HG02943 (cell line): ENCODE measurements around the gene CAB39L.

ENCODE experiments used
- ATAC-seq: cut with Tn5 transposase; IDR thresholded peaks from one replicate; pipeline ENCODE4 v1.9.1; 2021; ENCODE audit warnings: mild to moderate bottlenecking, low read depth, moderate library complexity; ENCODE audit not compliant: unreplicated experiment

Gene CAB39L

DNA sequence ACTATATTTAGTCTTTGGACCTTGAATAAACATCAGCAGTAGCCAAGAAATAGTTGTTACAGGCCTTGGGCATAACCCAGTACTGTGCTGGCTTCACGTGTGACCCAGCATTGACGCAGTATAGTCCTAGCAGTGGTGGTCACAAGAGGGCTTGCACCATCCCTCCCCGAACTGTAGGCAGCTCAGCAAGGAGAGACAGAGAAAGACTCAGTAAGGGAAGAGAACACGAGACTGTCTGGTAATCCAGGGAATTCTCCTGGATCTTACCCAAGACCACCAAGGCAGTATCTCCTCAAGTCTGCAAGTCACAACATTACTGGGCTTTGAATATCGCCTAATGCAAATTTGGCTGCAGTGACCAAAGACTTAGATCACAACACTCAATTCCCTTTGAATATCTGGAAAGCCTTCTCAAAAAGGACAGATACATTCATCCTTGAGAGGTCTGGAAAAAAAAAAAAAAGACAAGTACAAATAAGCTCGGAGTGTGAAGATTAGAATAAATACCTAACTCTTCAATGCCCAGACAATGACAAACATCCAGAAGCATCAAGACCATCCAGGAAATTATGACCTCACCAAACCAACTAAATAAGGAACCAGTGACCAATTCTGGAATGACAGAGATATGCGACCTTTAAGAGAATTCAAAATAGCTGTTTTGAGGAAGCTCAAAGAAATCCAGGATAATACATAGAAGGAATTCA is 39.7 kb downstream of the CAB39L start:
- no peak for ATAC-seq

DNA sequence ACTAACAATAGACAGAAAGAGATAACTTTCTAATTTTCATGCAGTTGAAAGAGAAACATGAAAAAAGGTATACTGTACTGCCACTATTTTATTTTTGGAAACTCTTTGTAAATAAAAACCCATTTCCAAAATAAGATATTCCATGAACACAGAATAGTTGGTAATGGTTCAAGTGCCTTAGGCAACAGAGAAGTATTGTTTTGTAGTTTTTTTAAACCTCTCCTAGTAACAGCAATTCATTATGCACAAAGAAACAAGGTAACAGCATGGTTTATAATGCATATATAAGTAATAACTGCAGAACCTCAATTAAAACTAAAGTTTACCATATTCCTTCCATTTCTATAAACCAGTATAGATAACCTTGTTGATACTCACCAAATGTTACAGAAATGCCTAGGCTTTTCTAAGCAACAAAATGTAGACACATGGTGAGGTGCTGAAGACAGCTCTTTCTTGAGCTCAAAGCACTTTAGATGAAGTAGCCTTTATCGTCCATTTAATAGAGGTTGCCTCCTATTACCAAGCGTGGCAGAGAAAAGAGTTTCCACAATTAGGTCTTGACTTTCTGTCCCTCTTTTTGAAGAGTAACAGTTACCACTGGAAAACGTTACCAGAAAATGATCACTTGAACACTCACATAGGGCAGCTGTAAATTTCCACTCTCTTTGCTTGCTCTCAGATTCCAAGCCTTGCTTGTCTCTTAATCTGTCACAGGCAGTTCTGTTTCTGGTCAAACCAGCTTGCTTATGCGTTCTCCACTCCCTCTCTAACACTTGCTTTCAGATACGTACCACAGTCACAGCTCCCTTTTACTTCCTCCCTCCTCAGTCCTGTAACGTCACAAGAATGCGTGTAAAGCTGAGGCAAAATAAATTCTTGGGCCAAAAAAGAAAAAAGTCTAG is 42.9 kb downstream of the CAB39L start:
- ATAC-seq: no peak

DNA sequence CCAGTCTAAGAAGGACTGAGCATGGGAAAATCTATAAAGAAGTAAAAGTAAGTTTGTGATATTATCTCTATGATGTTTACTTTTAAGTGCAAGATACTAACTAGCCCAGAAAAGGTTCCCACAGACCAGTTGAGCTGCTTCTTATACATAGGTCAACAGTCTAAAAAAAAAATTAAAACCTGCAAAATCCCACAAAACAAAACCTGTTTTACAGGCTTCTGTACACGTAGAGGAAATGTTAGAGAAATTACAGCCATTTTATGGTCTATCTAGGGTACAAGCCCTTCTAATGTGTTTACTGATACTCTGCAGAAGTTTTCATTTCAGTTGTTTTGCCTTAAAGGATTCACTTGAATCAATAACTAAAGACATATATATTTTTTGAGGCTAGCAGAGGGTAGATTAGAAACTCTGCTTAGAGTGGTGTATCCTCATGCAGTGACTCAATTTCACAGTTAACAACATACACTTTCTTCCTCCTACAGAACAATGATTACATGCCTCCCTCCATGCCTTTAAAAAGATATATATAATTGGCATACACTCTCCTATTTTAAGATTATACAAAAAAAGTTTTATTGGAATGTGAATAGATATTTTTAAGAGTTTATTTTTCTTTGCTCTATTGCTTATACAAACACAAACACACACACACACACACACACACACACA is 43.9 kb downstream of the CAB39L start:
- ATAC-seq: no peak

DNA sequence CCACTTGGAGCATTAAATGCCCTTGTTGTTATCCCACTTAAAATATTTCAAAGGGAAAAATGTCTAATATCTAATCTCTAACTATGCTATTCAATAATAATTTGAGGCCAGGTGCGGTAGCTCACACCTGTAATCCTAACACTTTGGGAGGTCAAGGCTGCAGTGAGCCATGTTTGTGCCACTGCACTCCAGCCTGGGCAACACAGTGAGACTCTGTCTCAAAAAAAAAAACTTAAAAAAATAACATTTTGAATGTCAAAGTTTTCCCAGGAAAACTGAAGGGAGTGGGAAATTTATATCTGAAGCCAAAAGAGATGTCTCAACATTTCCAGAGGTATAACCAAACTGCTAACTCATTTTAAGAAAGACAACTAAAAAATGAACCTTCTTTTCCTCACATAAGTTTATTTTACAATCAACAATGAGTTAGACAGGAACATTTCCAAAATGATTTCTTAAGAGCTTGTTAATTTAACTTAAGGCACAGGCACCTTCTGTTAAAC is 47.9 kb downstream of the CAB39L start:
- no peak for ATAC-seq

DNA sequence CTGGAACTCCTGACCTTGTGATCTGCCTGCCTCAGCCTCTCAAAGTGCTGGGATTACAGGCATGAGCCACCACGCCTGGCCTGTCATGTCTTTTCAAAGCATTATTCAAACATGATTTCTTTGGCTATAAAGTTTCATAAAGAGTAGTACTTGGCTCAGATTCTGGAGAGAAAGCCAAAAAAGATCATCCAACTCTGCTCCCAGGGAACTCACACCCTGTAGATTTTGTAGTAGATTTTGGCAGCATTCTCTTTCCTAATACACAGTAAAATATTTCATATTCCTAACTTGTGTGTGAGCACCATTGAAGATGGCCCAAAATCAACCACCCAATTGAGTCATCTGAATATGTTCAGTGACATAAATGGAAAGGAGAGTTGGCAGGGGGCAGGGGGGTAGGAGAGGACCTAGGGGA is 48.4 kb downstream of the CAB39L start:
- ATAC-seq: no peak

DNA sequence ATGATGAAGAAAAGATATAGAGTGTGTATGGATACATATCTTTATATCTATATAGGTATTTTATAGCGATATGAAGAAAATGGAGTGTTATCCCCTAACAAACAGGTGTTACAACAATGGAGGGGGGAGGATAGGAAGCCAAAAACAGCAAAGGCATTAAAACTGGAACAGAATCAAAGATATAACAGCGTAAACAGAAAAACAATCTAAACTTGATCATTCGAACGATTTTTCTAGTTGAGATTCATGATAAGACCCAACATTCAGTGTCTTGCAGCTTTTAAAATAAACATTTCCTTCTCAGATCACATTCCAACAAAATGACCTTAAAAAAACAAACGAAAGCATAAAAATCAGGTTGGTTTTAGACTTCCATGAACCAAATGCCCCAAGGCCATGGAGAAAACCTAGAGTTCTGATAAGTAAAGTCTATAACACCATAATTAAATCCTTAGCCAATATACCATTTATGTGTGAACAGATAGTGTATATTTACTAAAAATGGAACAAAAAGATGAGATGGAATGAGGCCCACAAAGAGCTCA is 55.7 kb downstream of the CAB39L start:
- no peak for ATAC-seq

DNA sequence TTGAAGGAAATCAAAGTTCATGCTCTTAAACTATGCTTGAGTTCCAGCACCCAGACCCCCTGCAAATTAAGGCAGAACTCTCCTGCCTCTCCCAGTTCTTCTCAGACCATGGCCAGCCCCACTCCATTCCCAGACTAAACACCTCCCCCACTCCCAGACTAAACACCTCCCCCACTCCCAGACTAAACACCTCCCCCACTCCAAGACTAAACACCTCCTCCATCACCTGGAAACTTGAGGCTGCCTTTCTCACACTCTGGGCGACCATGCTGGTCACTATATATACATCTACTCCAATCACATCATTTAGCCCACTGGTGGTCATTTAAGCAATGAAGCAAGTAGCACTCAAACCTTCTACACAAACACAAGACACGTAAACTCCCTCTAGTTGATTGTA is 57.2 kb downstream of the CAB39L start:
- no peak for ATAC-seq

DNA sequence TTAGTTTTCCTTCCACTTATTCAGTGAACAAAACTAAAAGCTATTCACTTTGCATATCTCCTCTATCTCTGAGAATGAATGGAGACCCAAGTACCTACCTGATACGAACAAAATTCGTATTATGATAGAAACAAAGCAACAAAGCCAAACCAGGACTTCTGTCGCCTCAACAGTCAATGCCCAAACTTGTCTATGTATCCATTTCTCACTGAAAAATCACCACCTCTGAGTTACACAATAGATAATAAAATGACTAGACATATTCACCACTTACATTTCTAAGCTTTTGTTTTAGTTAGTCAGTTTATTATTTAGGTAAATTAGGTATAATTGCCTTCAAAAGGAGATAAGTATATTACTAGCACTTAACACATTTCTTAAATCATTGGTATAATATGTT is 67.7 kb downstream of the CAB39L start:
- no peak for ATAC-seq

DNA sequence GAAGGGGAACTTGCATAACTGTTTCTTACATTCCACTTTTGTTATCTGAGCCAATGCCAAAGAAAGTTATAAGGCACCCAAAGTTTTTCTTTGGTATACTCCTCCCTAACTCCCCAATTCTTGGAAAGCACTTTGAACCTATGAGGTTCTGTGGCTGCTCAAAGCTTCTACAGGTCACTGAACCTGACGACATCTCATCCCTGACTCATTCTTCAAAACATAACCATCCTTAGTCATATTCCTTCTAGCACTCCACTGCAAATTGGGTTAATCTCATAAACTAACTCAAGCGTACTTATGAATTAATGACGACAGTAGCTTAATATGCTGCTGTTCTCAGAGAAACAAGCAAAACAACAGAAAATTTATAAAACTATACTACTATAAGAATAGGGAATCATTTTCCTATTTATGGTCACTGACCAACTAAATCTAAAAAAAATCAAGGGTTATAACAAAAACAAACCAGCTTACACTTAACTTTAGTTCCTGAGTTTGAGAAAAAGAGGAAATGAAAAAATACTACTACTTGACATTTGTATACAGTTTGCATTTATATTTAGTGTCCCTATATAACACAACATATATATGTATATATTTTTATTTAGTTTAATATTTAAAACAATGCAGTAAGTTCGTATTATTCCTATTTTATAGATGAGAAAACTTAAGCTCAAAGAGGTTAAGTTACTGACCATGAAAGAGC is 69.1 kb downstream of the CAB39L start:
- no peak for ATAC-seq

DNA sequence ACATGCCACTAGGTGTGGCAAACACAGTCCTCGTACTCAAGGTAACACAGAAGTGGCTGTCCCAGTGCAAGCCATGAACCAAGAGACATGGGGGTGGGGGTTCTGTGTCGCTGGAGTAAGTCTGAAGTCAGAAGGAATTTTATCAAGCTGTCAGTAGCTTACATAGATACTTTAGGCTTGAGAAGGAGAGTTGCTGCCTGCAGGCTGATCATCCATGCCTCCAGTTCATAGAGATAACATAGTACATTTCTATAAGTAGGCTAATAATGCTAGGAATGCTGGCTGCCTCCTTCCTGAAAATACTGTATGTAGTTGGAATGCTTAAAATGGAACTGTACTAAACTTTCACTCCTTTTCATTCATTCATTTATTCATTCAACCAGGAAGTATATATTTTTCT is 70.1 kb downstream of the CAB39L start:
- ATAC-seq: no peak

DNA sequence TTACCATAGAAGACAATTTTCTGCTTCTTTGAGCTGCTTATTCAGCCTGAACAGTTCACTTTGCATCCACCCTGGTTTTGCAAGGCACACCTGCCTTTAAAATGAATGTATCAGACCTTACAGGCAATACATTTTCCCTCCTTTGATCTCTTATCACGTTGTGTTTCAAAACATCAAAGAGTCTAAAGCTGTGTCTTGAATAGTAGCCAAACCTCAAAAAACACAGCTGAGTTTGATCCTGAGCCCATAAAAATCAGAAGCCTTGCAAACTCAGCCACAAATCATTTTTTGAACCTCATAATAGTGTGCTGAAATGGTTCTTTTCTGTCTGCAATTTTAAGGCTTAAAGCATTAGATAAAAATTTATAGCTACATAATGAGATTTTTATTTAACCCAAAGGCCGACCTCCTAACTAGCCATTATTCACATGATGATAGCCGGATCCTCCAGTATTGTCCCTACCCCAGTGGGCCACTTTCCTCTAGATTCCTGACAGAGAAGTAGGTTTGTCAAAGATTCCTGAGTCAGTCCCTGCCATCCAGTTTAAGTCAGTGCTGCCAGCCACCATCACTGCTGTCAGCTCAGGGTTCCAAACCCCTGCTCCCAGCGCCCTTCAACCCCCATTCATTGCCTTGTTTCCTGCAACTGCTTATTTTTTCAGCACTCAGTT is 71.8 kb downstream of the CAB39L start:
- no peak for ATAC-seq

DNA sequence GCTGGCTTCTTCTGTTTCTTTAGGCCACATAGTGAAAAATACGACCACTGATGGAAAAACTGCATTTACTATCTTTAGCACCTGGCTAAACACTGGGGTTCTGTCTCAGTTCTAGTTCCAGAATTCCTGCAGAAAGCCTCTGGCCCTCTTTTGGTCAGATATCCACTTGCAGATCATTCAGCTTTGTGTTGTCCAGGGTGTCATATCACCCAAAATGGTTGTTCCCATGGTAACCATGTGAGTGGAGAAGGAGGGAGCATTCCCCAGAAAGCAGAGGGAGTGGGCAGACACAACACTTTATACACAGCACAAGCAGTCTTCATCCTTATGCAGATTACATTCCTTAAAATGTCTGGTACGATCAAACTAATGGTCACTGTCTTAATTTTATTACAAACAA is 73.5 kb downstream of the CAB39L start:
- no peak for ATAC-seq

DNA sequence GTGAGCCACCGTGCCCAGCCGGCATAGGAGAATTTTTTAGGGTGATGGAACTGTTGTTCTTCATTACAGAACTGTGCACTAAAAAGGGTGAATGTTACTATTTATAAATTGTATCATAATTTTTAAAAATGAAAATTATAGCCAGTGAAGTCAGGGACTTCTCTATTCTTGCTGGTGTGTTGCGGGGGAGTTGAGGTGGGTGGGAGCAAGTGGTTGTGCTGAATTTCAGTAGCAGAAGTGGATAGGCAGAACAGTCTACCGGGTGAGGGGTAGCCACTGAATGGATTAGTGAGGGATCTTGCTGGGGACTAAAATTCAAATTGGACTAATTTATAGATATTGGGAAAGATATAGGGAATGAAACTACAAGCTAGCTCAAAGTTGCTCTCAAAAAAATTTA is 74.0 kb downstream of the CAB39L start:
- no peak for ATAC-seq

DNA sequence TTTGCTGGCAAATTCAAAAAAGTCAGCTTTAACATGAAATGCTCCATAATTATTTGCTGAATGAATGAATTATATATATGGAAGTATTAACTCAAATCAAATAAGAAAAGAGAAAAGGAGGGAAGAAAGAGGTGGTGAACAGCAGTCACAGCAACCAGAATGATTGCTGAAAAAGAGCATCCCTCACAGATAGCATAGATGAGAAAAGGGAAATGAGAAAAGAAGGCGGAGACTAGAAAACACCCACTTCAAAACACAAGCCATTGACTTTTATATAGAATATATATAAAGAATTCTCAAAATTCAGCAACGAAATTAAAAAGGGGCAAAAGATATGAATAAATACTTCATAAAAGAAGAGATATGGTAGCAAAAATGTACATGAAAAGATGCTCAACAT is 75.2 kb downstream of the CAB39L start:
- no peak for ATAC-seq

DNA sequence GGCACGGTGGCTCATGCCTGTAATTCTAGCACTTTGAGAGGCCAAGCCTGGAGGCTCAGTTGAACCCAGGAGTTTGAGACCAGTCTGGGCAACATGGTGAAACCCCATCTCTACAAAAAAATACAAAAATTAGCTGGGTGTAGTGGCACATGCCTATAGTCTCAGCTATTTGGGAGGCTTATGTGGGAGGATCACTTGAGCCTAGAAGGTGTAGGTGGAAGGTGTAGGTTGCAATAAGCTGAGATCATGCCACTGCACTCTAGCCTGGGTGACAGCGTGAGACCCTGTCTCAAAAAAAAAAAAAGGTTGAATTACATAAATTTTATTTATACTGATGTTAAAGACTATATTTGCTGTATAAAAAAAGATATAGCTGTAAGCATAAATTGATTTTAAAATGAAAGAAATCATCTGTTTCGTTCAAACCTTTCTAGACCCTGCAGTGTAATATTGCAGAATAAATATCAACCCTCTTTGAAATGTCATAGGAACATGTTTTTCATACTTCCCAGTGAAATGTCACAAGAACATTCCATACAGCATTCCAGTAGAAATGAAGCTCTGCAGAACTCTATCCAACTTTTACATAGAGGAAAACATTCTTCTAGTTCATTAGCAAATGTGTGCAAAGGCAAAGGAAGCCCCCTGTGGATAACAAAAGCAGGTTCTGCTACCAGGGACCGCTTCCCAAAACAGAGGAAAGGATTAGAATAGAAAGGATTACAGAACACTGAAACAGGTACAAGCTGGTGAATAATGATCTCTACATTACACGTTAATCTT is 76.0 kb downstream of the CAB39L start:
- no peak for ATAC-seq

DNA sequence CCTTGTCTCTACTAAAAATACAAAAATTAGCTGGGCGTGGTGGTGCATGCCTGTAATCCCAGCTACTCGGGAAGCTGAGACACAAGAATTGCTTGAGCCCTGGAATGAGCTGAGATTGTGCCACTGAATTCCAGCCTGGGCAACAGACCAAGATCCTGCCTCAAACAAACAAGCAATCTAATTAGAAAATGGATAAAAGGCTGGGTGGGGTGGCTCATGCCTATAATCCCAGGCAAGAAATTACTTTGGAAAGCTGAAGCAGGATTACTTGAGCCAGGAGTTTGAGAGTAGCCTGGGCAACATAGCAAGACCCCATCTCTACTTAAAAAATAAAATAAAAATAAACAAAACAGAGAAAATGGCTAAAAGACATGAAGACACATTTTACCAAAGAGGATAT is 77.0 kb downstream of the CAB39L start:
- no peak for ATAC-seq

DNA sequence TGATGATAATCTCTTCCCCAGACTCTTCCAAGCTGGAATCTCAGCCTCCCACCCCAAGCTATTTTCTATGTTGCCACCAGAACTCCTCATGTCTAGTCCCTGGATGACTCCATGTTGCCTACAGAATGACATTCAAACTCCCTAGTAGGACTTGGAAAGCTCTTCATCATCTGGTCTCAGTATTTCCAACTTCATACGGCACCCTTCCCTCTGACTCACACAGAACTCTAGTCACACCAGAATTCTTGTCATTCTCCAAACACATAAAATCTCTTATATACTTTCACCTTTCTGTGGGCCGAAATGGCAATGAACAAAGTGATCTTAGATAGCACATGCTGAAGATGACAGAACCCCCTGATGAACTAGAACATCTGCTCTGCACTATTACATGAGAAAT is 86.2 kb downstream of the CAB39L start:
- no peak for ATAC-seq

DNA sequence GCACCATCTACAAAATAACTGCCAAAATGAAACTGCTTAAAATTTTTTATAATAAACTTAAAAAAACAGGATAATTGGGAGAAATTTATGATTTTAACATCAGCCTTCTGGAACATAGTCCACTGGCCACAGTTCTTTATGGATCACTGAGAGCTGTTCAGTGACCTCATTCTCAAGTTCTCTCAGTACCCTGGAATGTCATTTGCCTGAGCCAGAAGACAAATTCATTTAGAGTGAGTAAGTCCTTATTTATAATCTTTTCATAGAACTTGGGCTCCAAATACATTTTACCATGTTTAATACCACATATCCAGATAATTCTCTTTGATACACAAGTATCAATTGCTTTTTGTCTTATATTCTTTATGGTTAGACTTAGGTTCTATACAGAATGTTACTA is 87.6 kb downstream of the CAB39L start:
- no peak for ATAC-seq

DNA sequence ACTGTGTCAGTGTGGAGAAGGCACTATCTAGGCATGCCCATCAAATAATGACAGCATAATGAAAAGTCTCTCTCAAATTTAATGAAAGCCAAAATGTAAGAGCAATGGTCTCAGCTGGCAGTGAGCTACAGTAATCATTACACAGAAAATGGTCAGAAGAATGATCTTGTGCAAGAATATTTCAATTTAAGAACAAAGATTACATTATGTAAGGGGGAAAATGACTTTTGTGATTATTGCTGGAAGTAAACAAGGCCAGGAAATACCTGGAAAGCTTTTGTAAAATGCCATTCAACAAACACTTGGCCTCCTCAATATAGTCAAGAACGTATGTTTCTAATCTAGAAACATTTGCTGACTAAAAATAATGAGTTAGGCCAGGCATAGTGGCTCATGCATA is 89.1 kb downstream of the CAB39L start:
- ATAC-seq: no peak
